OCI-LY7 (cell line): Measurements from ENCODE around the gene QKI. TPM values are rescaled to one million over a fixed set of nuclear protein-coding genes. Genes with fewer than 3 reads are reported as not detected.

Source experiments
- BruUV-seq: library from RNA; stranded (reverse); fragments of 400-500 nt; replicated peaks from 2 replicates; lab custom pipeline; 2021; lab: Mats Ljungman, UMichigan
- CTCF ChIA-PET: fragments of 300-600 bp; sonication (Branson Sonifier 250); formaldehyde crosslinking; loops from one replicate; lab custom pipeline; 2022; ENCODE audit warnings: antibody characterized with exemption; ENCODE audit not compliant: unreplicated experiment; lab: Charles Lee
- POLR2A ChIA-PET: fragments of 300-600 bp; sonication (Branson Sonifier 250); formaldehyde crosslinking; loops from one replicate; lab custom pipeline; 2022; ENCODE audit warnings: antibody characterized with exemption; lab: Charles Lee
- DNase-seq: peaks from one replicate; pipeline ENCODE4 v3.0.0-alpha.2; 2015; ENCODE audit warnings: low spot score
- H2AFZ ChIP-seq: fragments of 200-600 bp; sonication (generic), shearing (Covaris generic); 2 replicates; pipeline ENCODE4 v1.6.1; 2014; ENCODE audit warnings: mild to moderate bottlenecking, antibody characterized with exemption, low read length, moderate library complexity
- H3K27ac ChIP-seq: fragments of 200-600 bp; sonication (generic); 2 replicates; pipeline ENCODE4 v1.5.1; 2014; ENCODE audit warnings: mixed run types, low read depth, mild to moderate bottlenecking, moderate library complexity, low read length, inconsistent platforms; ENCODE audit not compliant: poor library complexity, severe bottlenecking
- H3K36me3 ChIP-seq: fragments of 200-600 bp; sonication (generic); 2 replicates; pipeline ENCODE4 v1.6.1; 2014; ENCODE audit warnings: mild to moderate bottlenecking, antibody characterized with exemption, low read length, moderate library complexity, mixed read lengths; ENCODE audit not compliant: insufficient read depth
- H3K4me1 ChIP-seq: fragments of 200-600 bp; sonication (generic); 2 replicates; pipeline ENCODE4 v1.5.1; 2014; ENCODE audit warnings: mild to moderate bottlenecking, low read length; ENCODE audit not compliant: insufficient read depth, poor library complexity, severe bottlenecking
- H3K4me2 ChIP-seq: fragments of 200-600 bp; sonication (generic); 2 replicates; pipeline ENCODE4 v1.6.1; 2014; ENCODE audit warnings: mild to moderate bottlenecking, low read length
- H3K4me3 ChIP-seq: fragments of 200-600 bp; sonication (generic); 2 replicates; pipeline ENCODE4 v1.5.1; 2014; ENCODE audit warnings: mild to moderate bottlenecking, low read depth, low read length; ENCODE audit not compliant: poor library complexity, severe bottlenecking
- H3K79me2 ChIP-seq: fragments of 200-600 bp; sonication (generic); 2 replicates; pipeline ENCODE4 v1.6.1; 2016; ENCODE audit warnings: low read depth, mild to moderate bottlenecking, low read length, moderate library complexity, mixed read lengths; ENCODE audit not compliant: insufficient read depth
- H3K9me2 ChIP-seq: fragments of 200-600 bp; sonication (generic); 2 replicates; pipeline ENCODE4 v1.6.1; 2016; ENCODE audit warnings: mild to moderate bottlenecking, low read length, mixed read lengths; ENCODE audit not compliant: insufficient read depth
- H3K9me3 ChIP-seq: fragments of 200-600 bp; sonication (generic); 2 replicates; pipeline ENCODE4 v1.6.1; 2014; ENCODE audit warnings: mild to moderate bottlenecking, mixed run types, low read length, mixed read lengths
- H4K20me1 ChIP-seq: fragments of 200-600 bp; sonication (generic); 2 replicates; pipeline ENCODE4 v1.6.1; 2014; ENCODE audit warnings: mild to moderate bottlenecking, antibody characterized with exemption, low read length, moderate library complexity, mixed read lengths; ENCODE audit not compliant: insufficient read depth
- EZH2phosphoT487 ChIP-seq: fragments of 200-600 bp; sonication (generic); IDR thresholded peaks from 2 replicates; pipeline ENCODE4 v1.6.1; 2018; ENCODE audit warnings: low read depth, borderline replicate concordance, mild to moderate bottlenecking, mixed run types, antibody characterized with exemption, low read length, moderate library complexity, mixed read lengths
- intact Hi-C: fragments of 100-400 bp; cut with micrococcal nuclease; formaldehyde crosslinking; loops from one replicate; pipeline ENCODE4 v1.10.0; 2022; ENCODE audit not compliant: unreplicated experiment
- total RNA-seq, 2 experiments: library from RNA; depleted of rRNA in 1 of 2; stranded (reverse); fragments of >200 nt in 1 of 2; shearing (Covaris generic) in 1 of 2; gene quantifications; 2 replicates each; pipeline ENCODE4 v1.2.3, GENCODE V29; 2014 to 2022
- TF ChIP-seq, protein P1 (sequence below): fragments of 200-600 bp; sonication (generic); conservative IDR thresholded peaks from 2 replicates; pipeline ENCODE4 v1.5.1; 2014; ENCODE audit warnings: mild to moderate bottlenecking, antibody characterized with exemption, low read length, moderate library complexity, mixed read lengths

QKI gene
- total RNA-seq, 2 experiments from 2014 or later: 55.4 to 74.5 TPM

GRCh38 chr6:163545370-163545769 is 130.9 kb downstream of the QKI start:
- H2AFZ ChIP-seq: no peak overlapping the region
- peaks cover 5% of the 10 kb centered on the region; the same call in 1 of the 2 replicates for H4K20me1 ChIP-seq
- no peak for DNase-seq
- BruUV-seq: no TSS peak
- H3K4me1 ChIP-seq: no peaks in the 10 kb centered on the region
- no peaks in the 10 kb centered on the region for H3K36me3 ChIP-seq
- POLR2A ChIA-PET: interaction anchor here (0.9 to 1.1 kb wide), 2 partner anchors 12 to 17 kb away, joined by 3 read pairs; no protein-coding TSS in a partner anchor
- H3K9me2 ChIP-seq: no peaks in the 10 kb centered on the region
- CTCF ChIA-PET: no interaction called here
- no peaks in the 10 kb centered on the region for H3K9me3 ChIP-seq
- H3K4me3 ChIP-seq: no peak overlapping the region
- TF ChIP-seq EZH2phosphoT487: no peak
- TF ChIP-seq, protein P1, sequence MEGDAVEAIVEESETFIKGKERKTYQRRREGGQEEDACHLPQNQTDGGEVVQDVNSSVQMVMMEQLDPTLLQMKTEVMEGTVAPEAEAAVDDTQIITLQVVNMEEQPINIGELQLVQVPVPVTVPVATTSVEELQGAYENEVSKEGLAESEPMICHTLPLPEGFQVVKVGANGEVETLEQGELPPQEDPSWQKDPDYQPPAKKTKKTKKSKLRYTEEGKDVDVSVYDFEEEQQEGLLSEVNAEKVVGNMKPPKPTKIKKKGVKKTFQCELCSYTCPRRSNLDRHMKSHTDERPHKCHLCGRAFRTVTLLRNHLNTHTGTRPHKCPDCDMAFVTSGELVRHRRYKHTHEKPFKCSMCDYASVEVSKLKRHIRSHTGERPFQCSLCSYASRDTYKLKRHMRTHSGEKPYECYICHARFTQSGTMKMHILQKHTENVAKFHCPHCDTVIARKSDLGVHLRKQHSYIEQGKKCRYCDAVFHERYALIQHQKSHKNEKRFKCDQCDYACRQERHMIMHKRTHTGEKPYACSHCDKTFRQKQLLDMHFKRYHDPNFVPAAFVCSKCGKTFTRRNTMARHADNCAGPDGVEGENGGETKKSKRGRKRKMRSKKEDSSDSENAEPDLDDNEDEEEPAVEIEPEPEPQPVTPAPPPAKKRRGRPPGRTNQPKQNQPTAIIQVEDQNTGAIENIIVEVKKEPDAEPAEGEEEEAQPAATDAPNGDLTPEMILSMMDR: no peak
- H3K79me2 ChIP-seq: no peaks in the 10 kb centered on the region
- intact Hi-C loops: no loop called here
- H3K4me2 ChIP-seq: no peak overlapping the region
- no peak overlapping the region for H3K27ac ChIP-seq

DNA sequence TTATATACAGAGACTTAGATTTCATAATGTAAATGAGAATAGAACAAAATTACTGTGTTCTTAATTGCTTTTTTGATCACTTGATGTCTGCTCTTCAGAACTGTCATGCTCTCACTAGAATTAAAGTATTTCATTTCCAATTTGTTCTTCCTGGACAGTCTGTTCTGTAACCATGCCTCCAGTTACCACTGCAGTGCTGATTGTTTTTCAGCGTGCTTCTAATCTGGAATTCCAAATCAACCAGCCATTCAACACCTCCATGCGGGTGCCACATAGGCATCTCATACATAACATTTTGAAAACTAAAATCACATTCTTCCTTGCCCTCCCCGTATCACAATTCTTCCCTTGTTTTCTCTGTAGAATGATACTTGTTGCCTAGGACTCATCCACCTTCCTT is 132.8 kb downstream of the QKI start:
- H3K4me2 ChIP-seq: no peak overlapping the region
- BruUV-seq: no TSS peak
- intact Hi-C loops: no loop called here
- no peaks in the 10 kb centered on the region for H3K4me1 ChIP-seq
- H3K36me3 ChIP-seq: no peaks in the 10 kb centered on the region
- H3K9me3 ChIP-seq: no peaks in the 10 kb centered on the region
- H4K20me1 ChIP-seq: no peaks in the 10 kb centered on the region
- no peaks in the 10 kb centered on the region for H3K79me2 ChIP-seq
- ChIA-PET POLR2A (interaction anchor here (0.8 kb wide), 1 partner anchor 17 kb away, joined by 3 read pairs; no protein-coding TSS in a partner anchor), CTCF (no interaction called here)
- H3K9me2 ChIP-seq: no peaks in the 10 kb centered on the region
- TF ChIP-seq, protein P1: no peak
- no peak for TF ChIP-seq EZH2phosphoT487
- no peak overlapping the region for H3K4me3 ChIP-seq
- DNase-seq: no peak
- no peak overlapping the region for H2AFZ ChIP-seq
- H3K27ac ChIP-seq: no peak overlapping the region

GRCh38 chr6:163548624-163549023 is 134.1 kb downstream of the QKI start:
- Histone ChIP-seq H3K4me2 (no peak overlapping the region), H3K4me1 (no peaks in the 10 kb centered on the region), H3K9me3 (no peaks in the 10 kb centered on the region), H3K36me3 (no peaks in the 10 kb centered on the region), H4K20me1 (no peaks in the 10 kb centered on the region), H3K9me2 (no peaks in the 10 kb centered on the region), H3K27ac (no peak overlapping the region), H3K4me3 (no peak overlapping the region), H2AFZ (no peak overlapping the region), H3K79me2 (no peaks in the 10 kb centered on the region)
- BruUV-seq: no TSS peak
- no peak for TF ChIP-seq EZH2phosphoT487
- TF ChIP-seq, protein P1: no peak
- POLR2A ChIA-PET: no interaction called here
- CTCF ChIA-PET: no interaction called here
- intact Hi-C loops: no loop called here
- DNase-seq: no peak
